Ishikawa (cell line): ENCODE results near the gene OR52B2.

Experiments used
- CEBPB ChIP-seq: IDR thresholded peaks from 2 replicates; pipeline ENCODE4 v1.6.1; 2012
- CREB1 ChIP-seq: IDR thresholded peaks from 2 replicates; pipeline ENCODE4 v1.6.1; 2012; ENCODE audit warnings: low read depth
- EGR1 ChIP-seq: IDR thresholded peaks from 2 replicates; pipeline ENCODE4 v1.6.1; 2012
- EP300 ChIP-seq: IDR thresholded peaks from 2 replicates; pipeline ENCODE4 v1.6.1; 2012; ENCODE audit warnings: borderline replicate concordance
- FOXM1 ChIP-seq: IDR thresholded peaks from 2 replicates; pipeline ENCODE4 v1.6.1; 2012; ENCODE audit warnings: low read depth, borderline replicate concordance
- NFIC ChIP-seq: IDR thresholded peaks from 2 replicates; pipeline ENCODE4 v1.6.1; 2012
- RAD21 ChIP-seq: IDR thresholded peaks from 2 replicates; pipeline ENCODE4 v1.6.1; 2012; ENCODE audit warnings: low read depth
- TAF1 ChIP-seq: IDR thresholded peaks from 2 replicates; pipeline ENCODE4 v1.6.1; 2012; ENCODE audit warnings: low read depth, mild to moderate bottlenecking
- TCF12 ChIP-seq: IDR thresholded peaks from 2 replicates; pipeline ENCODE4 v1.6.1; 2012; ENCODE audit warnings: low read depth
- TEAD4 ChIP-seq: IDR thresholded peaks from 2 replicates; pipeline ENCODE4 v1.6.1; 2012
- YY1 ChIP-seq: IDR thresholded peaks from 2 replicates; pipeline ENCODE4 v1.6.1; 2012; ENCODE audit warnings: low read depth
- ZBTB7A ChIP-seq: IDR thresholded peaks from 2 replicates; pipeline ENCODE4 v1.6.1; 2012; ENCODE audit warnings: low read depth
- TF ChIP-seq, protein P1 (sequence below): IDR thresholded peaks from 2 replicates; pipeline ENCODE4 v1.6.1; 2012
- TF ChIP-seq, protein P2 (sequence below): IDR thresholded peaks from 2 replicates; pipeline ENCODE4 v1.6.1; 2012
- TF ChIP-seq, protein P3 (sequence below): IDR thresholded peaks from 2 replicates; pipeline ENCODE4 v1.6.1; 2012; ENCODE audit warnings: low read depth, mild to moderate bottlenecking

Gene OR52B2

DNA sequence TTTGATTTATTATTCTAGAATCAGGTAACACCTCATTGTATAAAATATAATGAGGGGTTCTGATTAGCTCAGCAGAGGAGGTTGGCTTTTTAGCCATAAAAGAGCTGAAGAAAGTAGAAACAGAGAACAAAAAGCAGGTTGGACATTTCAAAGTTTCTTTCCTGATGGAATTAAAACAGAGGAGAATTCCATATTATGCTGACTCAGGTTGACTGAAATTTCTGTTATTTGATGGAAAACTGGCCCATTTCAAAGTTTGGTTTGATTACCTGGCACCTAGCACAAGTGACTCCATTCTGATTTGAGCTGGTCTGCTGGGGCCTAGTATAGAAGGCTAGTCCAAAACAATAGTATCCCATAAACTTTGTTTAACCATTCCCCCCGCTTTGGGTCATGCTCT, 37.7 kb downstream of the OR52B2 start:
- TF ChIP-seq ZBTB7A (no peak), FOXM1 (no peak), TAF1 (no peak), YY1 (no peak), TEAD4 (no peak), NFIC (no peak), CEBPB (no peak), RAD21 (no peak), EGR1 (no peak), EP300 (no peak), CREB1 (no peak), TCF12 (no peak)
- TF ChIP-seq, protein P1, sequence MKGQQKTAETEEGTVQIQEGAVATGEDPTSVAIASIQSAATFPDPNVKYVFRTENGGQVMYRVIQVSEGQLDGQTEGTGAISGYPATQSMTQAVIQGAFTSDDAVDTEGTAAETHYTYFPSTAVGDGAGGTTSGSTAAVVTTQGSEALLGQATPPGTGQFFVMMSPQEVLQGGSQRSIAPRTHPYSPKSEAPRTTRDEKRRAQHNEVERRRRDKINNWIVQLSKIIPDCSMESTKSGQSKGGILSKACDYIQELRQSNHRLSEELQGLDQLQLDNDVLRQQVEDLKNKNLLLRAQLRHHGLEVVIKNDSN: no peak
- TF ChIP-seq, protein P2, sequence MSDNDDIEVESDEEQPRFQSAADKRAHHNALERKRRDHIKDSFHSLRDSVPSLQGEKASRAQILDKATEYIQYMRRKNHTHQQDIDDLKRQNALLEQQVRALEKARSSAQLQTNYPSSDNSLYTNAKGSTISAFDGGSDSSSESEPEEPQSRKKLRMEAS: no peak
- TF ChIP-seq, protein P3, sequence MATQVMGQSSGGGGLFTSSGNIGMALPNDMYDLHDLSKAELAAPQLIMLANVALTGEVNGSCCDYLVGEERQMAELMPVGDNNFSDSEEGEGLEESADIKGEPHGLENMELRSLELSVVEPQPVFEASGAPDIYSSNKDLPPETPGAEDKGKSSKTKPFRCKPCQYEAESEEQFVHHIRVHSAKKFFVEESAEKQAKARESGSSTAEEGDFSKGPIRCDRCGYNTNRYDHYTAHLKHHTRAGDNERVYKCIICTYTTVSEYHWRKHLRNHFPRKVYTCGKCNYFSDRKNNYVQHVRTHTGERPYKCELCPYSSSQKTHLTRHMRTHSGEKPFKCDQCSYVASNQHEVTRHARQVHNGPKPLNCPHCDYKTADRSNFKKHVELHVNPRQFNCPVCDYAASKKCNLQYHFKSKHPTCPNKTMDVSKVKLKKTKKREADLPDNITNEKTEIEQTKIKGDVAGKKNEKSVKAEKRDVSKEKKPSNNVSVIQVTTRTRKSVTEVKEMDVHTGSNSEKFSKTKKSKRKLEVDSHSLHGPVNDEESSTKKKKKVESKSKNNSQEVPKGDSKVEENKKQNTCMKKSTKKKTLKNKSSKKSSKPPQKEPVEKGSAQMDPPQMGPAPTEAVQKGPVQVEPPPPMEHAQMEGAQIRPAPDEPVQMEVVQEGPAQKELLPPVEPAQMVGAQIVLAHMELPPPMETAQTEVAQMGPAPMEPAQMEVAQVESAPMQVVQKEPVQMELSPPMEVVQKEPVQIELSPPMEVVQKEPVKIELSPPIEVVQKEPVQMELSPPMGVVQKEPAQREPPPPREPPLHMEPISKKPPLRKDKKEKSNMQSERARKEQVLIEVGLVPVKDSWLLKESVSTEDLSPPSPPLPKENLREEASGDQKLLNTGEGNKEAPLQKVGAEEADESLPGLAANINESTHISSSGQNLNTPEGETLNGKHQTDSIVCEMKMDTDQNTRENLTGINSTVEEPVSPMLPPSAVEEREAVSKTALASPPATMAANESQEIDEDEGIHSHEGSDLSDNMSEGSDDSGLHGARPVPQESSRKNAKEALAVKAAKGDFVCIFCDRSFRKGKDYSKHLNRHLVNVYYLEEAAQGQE: no peak

DNA sequence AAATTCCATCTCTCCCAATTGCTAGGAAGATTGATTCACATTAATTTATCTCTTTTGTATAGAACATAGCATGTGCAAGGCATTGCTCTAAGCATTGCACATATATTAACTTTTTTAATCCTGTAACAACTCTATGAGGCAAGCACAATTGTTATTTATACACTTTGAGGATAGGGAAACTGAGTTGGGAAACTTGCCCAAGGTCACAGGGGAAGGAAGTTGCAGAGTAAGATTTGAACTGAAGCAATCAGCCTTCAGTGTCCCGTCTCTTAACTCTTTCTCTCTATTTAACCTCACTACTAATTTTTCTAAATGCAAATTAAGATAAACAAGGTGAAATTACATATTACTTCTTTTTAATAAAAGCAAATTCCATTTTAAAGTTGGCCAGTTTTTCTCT, 40.5 kb downstream of the OR52B2 start:
- TF ChIP-seq TAF1 (no peak), YY1 (no peak), TCF12 (no peak), CREB1 (no peak), NFIC (no peak), ZBTB7A (no peak)
- TF ChIP-seq, protein P1: no peak
- TF ChIP-seq, protein P3: no peak

DNA sequence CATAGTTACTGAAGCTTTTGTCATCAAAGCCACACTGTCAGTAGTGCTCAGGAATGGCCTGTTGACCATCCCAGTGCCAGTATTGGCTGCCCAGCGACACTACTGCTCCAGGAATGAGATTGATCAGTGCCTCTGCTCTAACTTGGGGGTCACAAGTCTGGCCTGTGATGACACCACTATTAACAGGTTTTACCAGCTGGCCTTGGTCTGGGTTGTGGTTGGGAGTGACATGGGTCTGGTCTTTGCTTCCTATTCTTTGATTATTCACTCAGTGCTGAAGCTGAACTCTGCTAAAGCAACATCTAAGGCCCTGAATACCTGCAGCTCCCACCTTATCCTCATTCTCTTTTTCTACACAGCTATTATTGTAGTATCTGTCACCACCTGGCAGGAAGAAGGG, 41.1 kb downstream of the OR52B2 start:
- TF ChIP-seq YY1: no peak
- TF ChIP-seq TEAD4: no peak
- TF ChIP-seq, protein P3: no peak
- TF ChIP-seq FOXM1: no peak
- no peak for TF ChIP-seq EP300
- TF ChIP-seq ZBTB7A: no peak
- TF ChIP-seq, protein P1: no peak
- no peak for TF ChIP-seq RAD21
- TF ChIP-seq CEBPB: no peak
- TF ChIP-seq CREB1: no peak
- TF ChIP-seq, protein P2: no peak
- TF ChIP-seq TCF12: no peak
- TF ChIP-seq NFIC: no peak
- TF ChIP-seq TAF1: no peak
- TF ChIP-seq EGR1: no peak

DNA sequence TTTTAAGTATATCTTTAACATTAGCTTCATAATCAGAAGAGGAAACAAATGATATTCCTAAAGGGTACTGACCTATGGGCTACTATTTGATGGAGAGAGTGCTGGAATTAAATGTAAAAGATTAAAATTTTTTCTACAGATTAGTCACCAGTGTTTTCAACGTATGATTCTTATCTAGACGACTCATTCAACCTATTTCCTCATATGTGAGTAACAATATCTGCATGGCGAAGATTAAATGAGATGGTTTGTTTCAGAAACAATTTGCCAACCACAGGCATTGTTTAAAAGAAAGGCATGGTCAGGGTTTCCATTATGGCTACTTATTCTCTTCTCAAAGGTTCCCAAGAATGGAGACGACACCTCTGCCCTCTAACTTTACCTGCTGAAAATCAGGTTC, 42.2 kb downstream of the OR52B2 start:
- no peak for TF ChIP-seq TEAD4
- TF ChIP-seq ZBTB7A: no peak
- TF ChIP-seq, protein P2: no peak
- TF ChIP-seq, protein P1: no peak
- no peak for TF ChIP-seq FOXM1
- no peak for TF ChIP-seq RAD21
- TF ChIP-seq NFIC: no peak
- TF ChIP-seq TCF12: no peak
- TF ChIP-seq TAF1: no peak
- TF ChIP-seq CEBPB: no peak
- TF ChIP-seq EGR1: no peak
- TF ChIP-seq, protein P3: no peak
